GOT3 (cell line): ENCODE data around the gene NFS1.
"Not testable (repeated sequence)": the region's sequence is repeated elsewhere in the genome, so short reads cannot be mapped to it uniquely, and the experiment has no call there.

Experiments
- DNase-seq: peaks from one replicate; lab custom pipeline; 2025; ENCODE audit warnings: mixed read lengths; lab: John Stamatoyannopoulos, UW

NFS1 gene

GRCh38 chr20:35729836-35730582 lies 30.9 kb upstream of the NFS1 start:
- no peak for DNase-seq

DNA sequence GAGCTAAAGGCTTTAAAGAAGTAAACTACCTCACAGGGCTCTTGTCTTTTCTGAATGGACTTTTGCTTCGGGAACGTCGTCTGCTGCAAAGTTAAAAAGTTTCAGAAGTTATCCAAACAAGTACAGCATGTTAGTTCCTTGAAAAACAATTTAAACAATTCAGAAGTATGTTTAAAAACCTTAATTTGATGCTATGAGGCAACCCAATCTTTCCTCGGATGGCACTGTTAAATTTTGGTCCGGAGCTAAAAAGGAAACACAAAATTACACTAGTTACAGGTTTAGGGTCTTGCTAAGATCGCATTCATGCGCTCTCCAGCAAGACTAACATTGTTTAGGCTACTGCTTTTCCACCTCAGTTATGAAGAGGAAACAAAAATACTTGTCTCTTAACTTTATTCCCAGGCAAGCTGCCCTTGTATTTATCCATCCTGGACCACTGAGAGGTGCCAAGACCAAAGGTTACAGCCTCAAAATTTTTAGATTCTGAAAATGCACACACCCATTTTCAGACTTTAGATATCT lies 30.2 kb upstream of the NFS1 start:
- no peak for DNase-seq

GRCh38 chr20:35726842-35727711 lies 27.9 kb upstream of the NFS1 start:
- no peak for DNase-seq

DNA sequence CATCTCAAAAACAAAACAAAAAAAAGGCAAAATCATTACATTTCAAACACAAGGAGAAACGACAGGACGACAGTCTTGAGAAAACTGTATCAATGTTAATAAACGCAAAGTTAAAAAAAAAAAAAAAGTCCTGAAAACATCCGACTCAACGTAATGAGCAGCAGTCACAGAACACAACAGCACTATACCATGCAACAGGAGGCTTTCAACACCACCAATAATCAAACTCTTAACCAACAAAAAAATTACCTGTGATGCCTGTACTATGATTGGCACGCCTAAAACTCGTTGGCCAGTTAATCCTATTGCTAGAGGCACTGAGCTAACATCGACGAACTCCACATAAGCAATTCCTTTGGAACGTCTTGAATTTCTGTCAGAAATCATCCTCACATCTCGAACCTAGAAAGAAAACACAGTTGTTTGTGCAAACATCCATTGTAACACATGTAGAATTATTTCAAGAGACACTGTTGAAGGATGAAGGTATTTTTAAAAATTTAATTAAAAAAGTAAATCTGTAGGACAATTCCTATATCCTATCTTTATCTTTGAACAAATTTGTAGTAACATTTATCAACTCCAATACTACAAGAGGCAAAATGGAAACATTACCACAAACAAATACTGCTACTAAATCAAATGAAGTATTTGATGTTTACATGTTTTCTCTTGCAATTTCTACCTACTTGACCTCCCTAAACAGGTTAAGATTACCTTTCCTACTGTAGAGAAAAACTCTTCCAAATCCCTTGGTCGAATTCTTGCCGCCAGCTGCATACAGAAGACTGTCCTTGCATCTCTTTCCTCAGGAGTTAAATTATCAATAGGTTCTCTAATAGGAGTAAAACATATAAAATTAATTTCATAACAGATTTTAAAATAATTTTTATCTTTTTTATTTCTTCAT lies 25.4 kb upstream of the NFS1 start:
- DNase-seq: no peak

DNA sequence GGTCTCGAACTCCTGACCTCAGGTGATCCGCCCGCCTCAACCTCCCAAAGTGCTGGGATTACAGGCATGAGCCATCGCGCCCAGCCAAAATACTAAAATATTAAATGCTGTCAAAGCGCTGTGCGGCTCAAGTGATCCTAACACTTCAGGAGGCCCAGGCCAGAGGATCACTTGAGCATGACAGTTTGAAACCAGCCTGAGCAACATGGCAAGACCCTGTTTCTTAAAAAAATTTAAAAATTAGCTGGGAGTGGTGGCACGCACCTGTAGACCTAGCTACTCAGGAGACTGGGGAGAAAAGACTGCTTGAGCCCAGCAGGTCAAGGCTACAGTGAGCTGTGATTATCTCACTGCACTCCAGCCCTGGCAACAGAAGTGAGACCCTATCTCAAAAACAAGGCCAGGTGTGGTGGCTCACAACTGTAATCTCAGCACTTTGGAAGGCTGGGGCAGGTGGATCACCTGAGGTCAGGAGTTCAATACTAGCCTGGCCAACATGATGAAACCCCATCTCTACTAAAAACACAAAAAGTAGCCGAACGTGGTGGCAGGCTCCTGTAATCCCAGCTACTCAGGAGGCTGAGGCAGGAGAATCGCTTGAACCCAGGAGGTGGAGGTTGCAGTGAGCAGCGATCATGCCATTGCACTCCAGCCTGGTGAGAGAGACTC lies 24.6 kb upstream of the NFS1 start:
- DNase-seq: not testable (repeated sequence)

DNA sequence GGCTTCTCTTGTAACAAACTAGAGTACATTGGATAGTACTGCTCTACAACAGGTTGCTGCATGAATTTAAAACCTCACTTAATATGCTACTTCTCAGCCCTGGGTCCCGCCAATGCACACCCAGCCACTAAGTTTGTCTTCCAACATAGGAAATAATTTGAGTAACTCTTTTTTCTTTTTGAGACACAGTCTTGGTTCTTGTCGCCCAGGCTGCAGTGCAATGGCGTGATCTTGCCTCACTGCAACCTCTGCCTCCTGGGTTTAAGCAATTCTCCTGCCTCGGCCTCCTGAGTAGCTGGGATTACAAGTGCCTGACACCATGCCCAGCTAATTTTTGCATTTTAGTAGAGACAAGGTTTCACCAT lies 24.1 kb upstream of the NFS1 start:
- not testable (repeated sequence) for DNase-seq

DNA sequence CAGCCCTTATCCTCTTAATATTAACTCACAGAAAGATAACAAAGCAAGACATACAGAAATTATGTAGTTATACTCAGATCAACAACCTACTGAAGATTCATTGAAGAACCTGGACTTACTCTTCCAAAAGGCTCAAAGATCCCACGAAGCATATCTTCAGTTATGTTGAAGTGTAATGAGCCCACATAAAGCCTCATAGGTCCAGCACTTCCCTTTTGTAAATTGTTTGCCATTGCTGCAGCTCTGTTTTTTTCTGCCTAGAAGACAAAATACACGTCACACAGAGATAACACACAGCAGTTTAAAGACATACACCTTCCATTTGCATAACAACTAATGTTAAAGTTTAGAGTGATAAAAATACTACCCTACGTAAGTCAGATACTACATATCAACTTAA lies 22.5 kb upstream of the NFS1 start:
- DNase-seq: no peak

GRCh38 chr20:35721219-35721618 lies 22.1 kb upstream of the NFS1 start:
- no peak for DNase-seq

- no peak for DNase-seq
Measured at GRCh38 chr20:35720165-35721123, 21.3 kb upstream of the NFS1 start.

DNA sequence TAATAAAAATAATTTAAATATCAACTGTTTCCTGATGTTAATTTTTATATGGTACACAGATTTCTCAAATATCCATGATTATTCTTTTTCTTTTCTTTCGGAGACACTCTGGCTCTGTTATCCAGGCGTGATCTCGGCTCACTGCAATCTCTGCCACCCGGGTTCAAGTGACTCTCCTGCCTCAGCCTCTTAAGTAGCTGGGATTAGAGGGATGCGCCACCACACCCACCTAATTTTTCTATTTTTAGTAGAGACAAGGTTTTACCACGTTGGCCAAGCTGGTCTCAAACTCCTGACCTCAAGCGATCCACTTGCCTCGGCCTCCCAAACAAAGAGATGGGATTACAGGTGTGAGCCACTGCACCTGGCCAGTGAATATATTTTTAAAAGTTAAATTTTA lies 20.6 kb upstream of the NFS1 start:
- no peak for DNase-seq

GRCh38 chr20:35718972-35719635 lies 20.0 kb upstream of the NFS1 start:
- no peak for DNase-seq

DNA sequence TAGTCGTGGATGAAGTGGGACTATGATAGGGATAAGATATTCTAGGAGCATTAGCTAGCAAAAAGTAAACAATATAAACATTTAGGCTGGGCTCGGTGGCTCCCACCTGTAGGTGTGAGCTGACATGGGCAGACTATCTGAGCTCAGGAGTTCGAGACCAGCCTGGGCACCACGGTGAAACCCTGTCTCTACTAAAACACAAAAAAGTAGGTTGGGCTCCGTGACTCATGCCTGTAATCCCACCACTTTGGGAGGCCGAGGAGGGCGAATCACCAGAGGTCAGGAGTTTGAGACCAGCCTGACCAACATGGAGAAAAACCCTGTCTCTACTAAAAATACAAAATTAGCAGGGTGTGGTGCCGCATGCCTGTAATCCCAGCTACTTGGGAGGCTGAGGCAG lies 19.2 kb upstream of the NFS1 start:
- DNase-seq: not testable (repeated sequence)

- no peak for DNase-seq
Measured at GRCh38 chr20:35716330-35716729, 17.2 kb upstream of the NFS1 start.

DNA sequence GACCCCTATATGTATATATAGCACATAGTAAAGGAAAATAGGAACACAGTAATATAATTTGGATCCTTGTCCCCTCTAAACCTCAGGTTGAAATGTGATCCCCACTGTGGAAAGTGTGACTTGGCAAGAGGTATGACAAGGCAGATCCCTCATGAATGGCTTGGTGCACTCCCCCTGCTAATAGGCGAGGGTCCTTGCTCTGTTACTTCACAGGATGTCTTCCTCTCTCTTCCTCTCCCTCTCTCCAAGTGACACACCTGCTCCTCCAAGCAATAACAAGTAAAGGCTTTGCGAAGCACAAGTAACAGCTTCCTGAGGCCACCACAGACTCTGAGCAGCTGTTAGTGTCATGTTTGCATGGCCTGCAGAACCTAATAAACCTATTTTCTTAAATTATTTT lies 16.5 kb upstream of the NFS1 start:
- no peak for DNase-seq

DNA sequence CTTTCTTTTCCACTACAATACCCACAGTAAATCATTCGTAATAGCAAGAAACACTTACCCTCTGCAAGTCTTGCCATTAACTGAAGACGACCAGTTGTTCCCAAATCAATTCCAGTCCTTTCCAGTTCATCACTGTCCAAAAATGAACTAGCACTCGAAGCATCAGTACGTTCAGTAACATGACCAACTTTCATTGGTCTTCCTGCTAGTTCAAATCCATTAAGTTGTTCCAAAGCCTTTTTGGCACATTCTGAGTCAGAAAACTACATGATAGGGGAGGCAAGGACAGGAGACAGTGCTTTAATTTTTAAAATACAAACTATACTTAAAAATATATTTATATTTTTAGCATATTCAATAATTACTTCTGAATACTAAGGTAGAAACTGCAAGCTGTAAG lies 15.0 kb upstream of the NFS1 start:
- no peak for DNase-seq

- not testable (repeated sequence) for DNase-seq
Measured at GRCh38 chr20:35713120-35713519, 14.0 kb upstream of the NFS1 start.

DNA sequence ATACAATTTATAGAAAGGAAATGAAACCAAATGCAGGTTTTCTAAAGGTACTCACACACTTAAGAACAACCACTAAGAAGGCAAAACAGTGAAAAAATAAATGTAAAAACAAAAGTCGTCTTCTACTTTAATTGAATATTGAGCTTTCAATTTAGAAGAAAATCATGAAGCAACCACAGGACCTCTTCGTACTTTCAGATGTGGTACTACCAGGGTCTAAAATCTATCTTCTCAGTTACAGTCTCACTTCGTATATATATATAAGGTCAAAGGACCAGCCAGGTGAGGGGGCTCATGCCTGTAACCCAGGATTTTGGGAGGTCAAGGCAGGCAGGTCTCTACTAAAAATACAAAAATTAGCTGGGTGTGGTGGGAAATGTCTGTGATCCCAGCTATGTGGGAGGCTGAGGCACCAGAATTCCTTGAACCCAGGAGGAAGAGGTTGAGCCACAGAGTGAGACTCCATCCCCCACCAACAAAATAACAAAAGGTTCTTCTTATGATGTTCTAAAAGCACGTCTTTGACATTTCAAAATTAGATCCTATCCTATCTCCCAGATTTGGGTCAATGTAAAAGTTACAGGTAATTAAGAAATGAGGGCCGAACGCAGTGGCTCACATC lies 12.5 kb upstream of the NFS1 start:
- no peak for DNase-seq

- no peak for DNase-seq
Measured at GRCh38 chr20:35710884-35711587, 11.9 kb upstream of the NFS1 start.

- no peak for DNase-seq
Measured at GRCh38 chr20:35710039-35710438, 10.9 kb upstream of the NFS1 start.
